Activated CD8-positive, alpha-beta T cell treated with anti-CD3 and anti-CD28 coated beads, Interleukin-2, amount 10 ng/mL, durations not matched to agents 7 days and 5 days (primary cell): Measurements from ENCODE around the gene LTK. TPM values are rescaled to one million over a fixed set of nuclear protein-coding genes. Genes with fewer than 3 reads are reported as not detected.
A peak's percentile ranks its signal among the peaks of the same experiment; 100 is the strongest.
"Not testable (repeated sequence)": the region's sequence is repeated elsewhere in the genome, so short reads cannot be mapped to it uniquely, and the experiment has no call there.

ENCODE experiments used
- ATAC-seq: fragments of 150-1000 bp; cut with Tn5 transposase; one replicate; pipeline ENCODE4 v1.10.0; 2021; ENCODE audit warnings: moderate library complexity
- CTCF ChIA-PET: fragments of 350-600 bp; sonication (Branson Sonifier 250); formaldehyde crosslinking; loops from one replicate; lab custom pipeline; 2021; ENCODE audit warnings: antibody characterized with exemption; lab: Charles Lee
- POLR2A ChIA-PET: fragments of 350-600 bp; sonication (Branson Sonifier 250); formaldehyde crosslinking; loops from one replicate; lab custom pipeline; 2021; ENCODE audit warnings: antibody characterized with exemption; lab: Charles Lee
- DNase-seq: peaks from one replicate; pipeline ENCODE4 v3.0.0-alpha.2; 2020
- H3K27ac Mint-ChIP-seq: one replicate; pipeline ENCODE4 v1.8.0; 2021; ENCODE audit warnings: mild to moderate bottlenecking, mixed read lengths
- H3K27me3 Mint-ChIP-seq: one replicate; pipeline ENCODE4 v1.8.0; 2021; ENCODE audit warnings: low read depth, mixed read lengths
- H3K36me3 Mint-ChIP-seq: one replicate; pipeline ENCODE4 v1.8.0; 2021; ENCODE audit warnings: low read depth, mixed read lengths
- H3K4me1 Mint-ChIP-seq: one replicate; pipeline ENCODE4 v1.8.0; 2021; ENCODE audit warnings: low read depth, mixed read lengths
- H3K4me3 Mint-ChIP-seq: one replicate; pipeline ENCODE4 v1.8.0; 2021; ENCODE audit warnings: mild to moderate bottlenecking, mixed read lengths
- H3K9me3 Mint-ChIP-seq: one replicate; pipeline ENCODE4 v1.8.0; 2022; ENCODE audit warnings: mixed read lengths; ENCODE audit not compliant: insufficient read depth
- total RNA-seq, 2 experiments: library from RNA; stranded (reverse); gene quantifications; one replicate each; pipeline ENCODE4 v1.2.3, GENCODE V29; 2021

LTK gene
- total RNA-seq, 2 experiments from 2014 or later, result 0.21 TPM

GRCh38 chr15:41484937-41485625 is 28.5 kb downstream of the LTK start:
- H3K9me3 Mint-ChIP-seq, result no peaks in the 10 kb centered on the region
- peaks cover 4% of the 10 kb centered on the region for H3K27me3 Mint-ChIP-seq
- DNase-seq (no peak), ATAC-seq (no peak)
- POLR2A ChIA-PET, result no interaction called here
- peaks cover 30% of the 10 kb centered on the region for H3K4me1 Mint-ChIP-seq
- no peak overlapping the region for H3K4me3 Mint-ChIP-seq
- CTCF ChIA-PET, result interaction anchor here (0.5 to 3.4 kb wide), 3 partner anchors 9 to 71 kb away, joined by 3 to 12 read pairs (median 3); no protein-coding TSS in a partner anchor
- H3K27ac Mint-ChIP-seq, result no peak overlapping the region
- peaks cover 33% of the 10 kb centered on the region for H3K36me3 Mint-ChIP-seq

- ATAC-seq (peak; percentile 49), DNase-seq (peak; percentile 43)
- POLR2A ChIA-PET, result interaction anchor here (0.5 to 1.0 kb wide), 3 partner anchors 9 to 1446 kb away, joined by 3 read pairs; partner anchors contain the start of gene NUSAP1
- CTCF ChIA-PET, result interaction anchor here (0.8 to 3.4 kb wide), 3 partner anchors 18 to 72 kb away, joined by 3 to 12 read pairs (median 3); no protein-coding TSS in a partner anchor
- H3K36me3 Mint-ChIP-seq, result peaks cover 46% of the 10 kb centered on the region
- no peaks in the 10 kb centered on the region for H3K9me3 Mint-ChIP-seq
- H3K4me3 Mint-ChIP-seq, result peak overlapping the region; percentile 56
- H3K27ac Mint-ChIP-seq, result peak overlapping the region; percentile 46
- H3K4me1 Mint-ChIP-seq, result peaks cover 25% of the 10 kb centered on the region
- peaks cover 4% of the 10 kb centered on the region for H3K27me3 Mint-ChIP-seq
These were observed 30.1 kb downstream of the LTK start for GRCh38 chr15:41483519-41483918.

- POLR2A ChIA-PET, result interaction anchor here (0.5 kb wide), 1 partner anchor 1445 kb away, joined by 3 read pairs; no protein-coding TSS in a partner anchor
- peaks cover 4% of the 10 kb centered on the region for H3K27me3 Mint-ChIP-seq
- no peaks in the 10 kb centered on the region for H3K9me3 Mint-ChIP-seq
- H3K4me1 Mint-ChIP-seq, result peaks cover 25% of the 10 kb centered on the region
- H3K36me3 Mint-ChIP-seq, result peaks cover 47% of the 10 kb centered on the region
- ATAC-seq (peak; percentile 59), DNase-seq (peak; percentile 58)
- peak overlapping the region; percentile 56 for H3K4me3 Mint-ChIP-seq
- CTCF ChIA-PET, result interaction anchor here (0.9 to 3.4 kb wide), 2 partner anchors 17 to 121 kb away, joined by 3 to 12 read pairs; no protein-coding TSS in a partner anchor
- H3K27ac Mint-ChIP-seq, result peak overlapping the region; percentile 46
These were observed 30.5 kb downstream of the LTK start for GRCh38 chr15:41483115-41483514.

GRCh38 chr15:41482110-41482877 is 31.3 kb downstream of the LTK start:
- DNase-seq, result no peak
- no peak for ATAC-seq
- ChIA-PET CTCF (interaction anchor here (0.9 to 3.4 kb wide), 3 partner anchors 16 to 121 kb away, joined by 3 to 12 read pairs (median 9); no protein-coding TSS in a partner anchor), POLR2A (no interaction called here)
- Mint-ChIP-seq H3K27me3 (no peaks in the 10 kb centered on the region), H3K9me3 (no peaks in the 10 kb centered on the region), H3K4me3 (no peak overlapping the region), H3K4me1 (peaks cover 20% of the 10 kb centered on the region), H3K27ac (no peak overlapping the region), H3K36me3 (peaks cover 52% of the 10 kb centered on the region)

GRCh38 chr15:41480396-41481140 is 33.1 kb downstream of the LTK start:
- ATAC-seq (no peak), DNase-seq (no peak)
- ChIA-PET CTCF (interaction anchor here (1.9 to 6.8 kb wide), 2 partner anchors 14 to 15 kb away, joined by 9 to 47 read pairs; no protein-coding TSS in a partner anchor), POLR2A (no interaction called here)
- peak overlapping the region; percentile 25 for H3K27ac Mint-ChIP-seq
- no peaks in the 10 kb centered on the region for H3K27me3 Mint-ChIP-seq
- H3K4me1 Mint-ChIP-seq, result peaks cover 20% of the 10 kb centered on the region
- H3K4me3 Mint-ChIP-seq, result no peak overlapping the region
- no peaks in the 10 kb centered on the region for H3K9me3 Mint-ChIP-seq
- H3K36me3 Mint-ChIP-seq, result peaks cover 66% of the 10 kb centered on the region

GRCh38 chr15:41476416-41477048 is 37.1 kb downstream of the LTK start:
- ATAC-seq (no peak), DNase-seq (no peak)
- H3K36me3 Mint-ChIP-seq, result peaks cover 58% of the 10 kb centered on the region
- H3K27ac Mint-ChIP-seq, result no peak overlapping the region
- H3K27me3 Mint-ChIP-seq, result no peaks in the 10 kb centered on the region
- H3K4me3 Mint-ChIP-seq, result no peak overlapping the region
- no peaks in the 10 kb centered on the region for H3K9me3 Mint-ChIP-seq
- no peaks in the 10 kb centered on the region for H3K4me1 Mint-ChIP-seq
- POLR2A ChIA-PET, result no interaction called here
- CTCF ChIA-PET, result interaction anchor here (0.7 to 6.8 kb wide), 3 partner anchors 8 to 30 kb away, joined by 3 to 47 read pairs (median 3); no protein-coding TSS in a partner anchor

- H3K36me3 Mint-ChIP-seq, result peaks cover 55% of the 10 kb centered on the region
- H3K9me3 Mint-ChIP-seq, result no peaks in the 10 kb centered on the region
- ATAC-seq (no peak), DNase-seq (no peak)
- no peak overlapping the region for H3K4me3 Mint-ChIP-seq
- POLR2A ChIA-PET, result no interaction called here
- H3K27me3 Mint-ChIP-seq, result no peaks in the 10 kb centered on the region
- H3K4me1 Mint-ChIP-seq, result no peaks in the 10 kb centered on the region
- CTCF ChIA-PET, result interaction anchor here (1.0 to 6.8 kb wide), 3 partner anchors 9 to 83 kb away, joined by 3 to 47 read pairs (median 4); no protein-coding TSS in a partner anchor
- no peak overlapping the region for H3K27ac Mint-ChIP-seq
These were observed 38.7 kb downstream of the LTK start for GRCh38 chr15:41474941-41475340.

GRCh38 chr15:41474436-41474835 is 39.2 kb downstream of the LTK start:
- H3K4me1 Mint-ChIP-seq, result no peaks in the 10 kb centered on the region
- ATAC-seq (no peak), DNase-seq (no peak)
- ChIA-PET POLR2A (no interaction called here), CTCF (interaction anchor here (6.8 kb wide), 1 partner anchor 8 kb away, joined by 47 read pairs; no protein-coding TSS in a partner anchor)
- H3K27ac Mint-ChIP-seq, result no peak overlapping the region
- no peak overlapping the region for H3K4me3 Mint-ChIP-seq
- H3K36me3 Mint-ChIP-seq, result peaks cover 57% of the 10 kb centered on the region
- H3K9me3 Mint-ChIP-seq, result no peaks in the 10 kb centered on the region
- H3K27me3 Mint-ChIP-seq, result no peaks in the 10 kb centered on the region

- CTCF ChIA-PET, result no interaction called here
- Mint-ChIP-seq H3K9me3 (no peaks in the 10 kb centered on the region), H3K27ac (no peak overlapping the region), H3K4me3 (no peak overlapping the region), H3K36me3 (peaks cover 54% of the 10 kb centered on the region), H3K4me1 (no peaks in the 10 kb centered on the region), H3K27me3 (no peaks in the 10 kb centered on the region)
- DNase-seq (no peak), ATAC-seq (no peak)
- POLR2A ChIA-PET, result no interaction called here
These were observed 40.2 kb downstream of the LTK start for GRCh38 chr15:41473418-41473817.

GRCh38 chr15:41469644-41470043 is 44.0 kb downstream of the LTK start:
- not testable (repeated sequence) for H3K4me1 Mint-ChIP-seq, H3K4me3 Mint-ChIP-seq, H3K9me3 Mint-ChIP-seq

More at GRCh38 chr15:41469644-41470043, 44.0 kb downstream of the LTK start:
- peaks cover 42% of the 10 kb centered on the region for H3K36me3 Mint-ChIP-seq
- CTCF ChIA-PET, result interaction anchor here (1.4 kb wide), 1 partner anchor 9 kb away, joined by 4 read pairs; no protein-coding TSS in a partner anchor
- H3K27ac Mint-ChIP-seq, POLR2A ChIA-PET, DNase-seq, ATAC-seq, H3K27me3 Mint-ChIP-seq: not testable (repeated sequence)
